PFSK-1 (cell line): Measurements from ENCODE around the gene USB1.

Source experiments
- POLR2AphosphoS5 ChIP-seq: IDR thresholded peaks from 2 replicates; pipeline ENCODE4 v1.6.1; 2012; ENCODE audit warnings: low read depth, mild to moderate bottlenecking, control low read depth, low read length, moderate library complexity
- TF ChIP-seq, protein P1 (sequence below), 2 experiments: IDR thresholded peaks; 2 replicates each; pipeline versions ENCODE4 v1.6.1 to v1.8.0; 2011 to 2012; ENCODE audit warnings: low read depth in 2 of 2, low read length in 2 of 2, control low read depth in 1 of 2, inconsistent platforms in 1 of 2, mild to moderate bottlenecking in 1 of 2, moderate library complexity in 1 of 2; ENCODE audit not compliant: insufficient read depth in 1 of 2

- no peak for TF ChIP-seq POLR2AphosphoS5
- TF ChIP-seq, protein P1, sequence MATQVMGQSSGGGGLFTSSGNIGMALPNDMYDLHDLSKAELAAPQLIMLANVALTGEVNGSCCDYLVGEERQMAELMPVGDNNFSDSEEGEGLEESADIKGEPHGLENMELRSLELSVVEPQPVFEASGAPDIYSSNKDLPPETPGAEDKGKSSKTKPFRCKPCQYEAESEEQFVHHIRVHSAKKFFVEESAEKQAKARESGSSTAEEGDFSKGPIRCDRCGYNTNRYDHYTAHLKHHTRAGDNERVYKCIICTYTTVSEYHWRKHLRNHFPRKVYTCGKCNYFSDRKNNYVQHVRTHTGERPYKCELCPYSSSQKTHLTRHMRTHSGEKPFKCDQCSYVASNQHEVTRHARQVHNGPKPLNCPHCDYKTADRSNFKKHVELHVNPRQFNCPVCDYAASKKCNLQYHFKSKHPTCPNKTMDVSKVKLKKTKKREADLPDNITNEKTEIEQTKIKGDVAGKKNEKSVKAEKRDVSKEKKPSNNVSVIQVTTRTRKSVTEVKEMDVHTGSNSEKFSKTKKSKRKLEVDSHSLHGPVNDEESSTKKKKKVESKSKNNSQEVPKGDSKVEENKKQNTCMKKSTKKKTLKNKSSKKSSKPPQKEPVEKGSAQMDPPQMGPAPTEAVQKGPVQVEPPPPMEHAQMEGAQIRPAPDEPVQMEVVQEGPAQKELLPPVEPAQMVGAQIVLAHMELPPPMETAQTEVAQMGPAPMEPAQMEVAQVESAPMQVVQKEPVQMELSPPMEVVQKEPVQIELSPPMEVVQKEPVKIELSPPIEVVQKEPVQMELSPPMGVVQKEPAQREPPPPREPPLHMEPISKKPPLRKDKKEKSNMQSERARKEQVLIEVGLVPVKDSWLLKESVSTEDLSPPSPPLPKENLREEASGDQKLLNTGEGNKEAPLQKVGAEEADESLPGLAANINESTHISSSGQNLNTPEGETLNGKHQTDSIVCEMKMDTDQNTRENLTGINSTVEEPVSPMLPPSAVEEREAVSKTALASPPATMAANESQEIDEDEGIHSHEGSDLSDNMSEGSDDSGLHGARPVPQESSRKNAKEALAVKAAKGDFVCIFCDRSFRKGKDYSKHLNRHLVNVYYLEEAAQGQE (IDR thresholded peaks at IDR 0.05; ENCODE audit: insufficient read depth in 1 of 2, low read depth in 2 of 2, low read length in 2 of 2): no peak
Measured at GRCh38 chr16:58018803-58019202, 17.6 kb downstream of the USB1 start.
